PFSK-1 (cell line): Measurements from ENCODE around the gene PEX10.

ENCODE experiments used
- POLR2AphosphoS5 ChIP-seq: IDR thresholded peaks from 2 replicates; pipeline ENCODE4 v1.6.1; 2012; ENCODE audit warnings: low read depth, mild to moderate bottlenecking, control low read depth, low read length, moderate library complexity
- REST ChIP-seq, 2 experiments: IDR thresholded peaks; 2 replicates each; pipeline versions ENCODE4 v1.6.1 to v1.8.0; 2011 to 2012; ENCODE audit warnings: low read depth in 2 of 2, low read length in 2 of 2, control low read depth in 1 of 2, inconsistent platforms in 1 of 2, mild to moderate bottlenecking in 1 of 2, moderate library complexity in 1 of 2; ENCODE audit not compliant: insufficient read depth in 1 of 2
- SIN3A ChIP-seq: IDR thresholded peaks from 2 replicates; pipeline ENCODE4 v1.6.1; 2012; ENCODE audit warnings: mild to moderate bottlenecking, low read length, moderate library complexity, borderline replicate concordance; ENCODE audit not compliant: insufficient read depth
- TAF1 ChIP-seq: IDR thresholded peaks from 2 replicates; pipeline ENCODE4 v1.6.1; 2012; ENCODE audit warnings: low read length, control low read depth, borderline replicate concordance; ENCODE audit not compliant: insufficient read depth

- TF ChIP-seq REST (IDR thresholded peaks at IDR 0.05; ENCODE audit: insufficient read depth in 1 of 2, low read depth in 2 of 2, low read length in 2 of 2): no peak
- TF ChIP-seq TAF1: no peak
- no peak for TF ChIP-seq POLR2AphosphoS5
- no peak for TF ChIP-seq SIN3A
These were observed 54.3 kb downstream of the PEX10 start for GRCh38 chr1:2358072-2358471.
